Sigmoid colon (tissue), 4 donors: ENCODE data around the gene CCKAR.

Experiments used
- CTCF ChIP-seq, 4 experiments: fragments of 450-650 bp in 3 of 4; fragments of 200-600 bp in 1 of 4; IDR thresholded peaks; one replicate each; pipeline ENCODE4 v1.5.1; 2016 to 2019; ENCODE audit warnings: antibody characterized with exemption in 4 of 4, mild to moderate bottlenecking in 3 of 4, moderate library complexity in 2 of 4
- EP300 ChIP-seq, 4 donors: sonication (generic); formaldehyde crosslinking; IDR thresholded peaks; one replicate each; pipeline ENCODE4 v1.6.1; 2017; ENCODE audit warnings: antibody characterized with exemption in 4 of 4
- POLR2A ChIP-seq, 2 donors: fragments of 450-650 bp; IDR thresholded peaks; one replicate each; pipeline ENCODE4 v1.6.1; 2016; ENCODE audit warnings: antibody characterized with exemption in 2 of 2, mild to moderate bottlenecking in 2 of 2, moderate library complexity in 2 of 2

GRCh38 chr4:26457412-26457811 is 32.9 kb downstream of the CCKAR start:
- no peak for TF ChIP-seq CTCF (IDR thresholded peaks at IDR 0.05)
- TF ChIP-seq POLR2A (IDR thresholded peaks at IDR 0.05) = no peak
- TF ChIP-seq EP300 (IDR thresholded peaks at IDR 0.05) = no peak
